ENCODE data around the gene SYT15.
"Not testable (repeated sequence)": the region's sequence is repeated elsewhere in the genome, so short reads cannot be mapped to it uniquely, and the experiment has no call there.

Gene SYT15

GRCh38 chr10:46557319-46558121 lies 21.4 kb upstream of the SYT15 start:
- DNase-seq, result peak; percentile 14

- DNase-seq, result no peak
These were observed 20.9 kb upstream of the SYT15 start for GRCh38 chr10:46558122-46558391.

GRCh38 chr10:46558392-46559185 lies 20.3 kb upstream of the SYT15 start:
- no peak for DNase-seq

GRCh38 chr10:46559231-46559671 lies 19.7 kb upstream of the SYT15 start:
- DNase-seq, result no peak

- no peak for DNase-seq
These were observed 18.5 kb upstream of the SYT15 start for GRCh38 chr10:46560381-46560780.

- no peak for DNase-seq
These were observed 18.0 kb upstream of the SYT15 start for GRCh38 chr10:46560952-46561351.

- peak; percentile 64 for DNase-seq
These were observed 13.2 kb upstream of the SYT15 start for GRCh38 chr10:46565591-46566332.

GRCh38 chr10:46567151-46567550 lies 11.8 kb upstream of the SYT15 start:
- not testable (repeated sequence) for DNase-seq

GRCh38 chr10:46570655-46571054 lies 8.3 kb upstream of the SYT15 start:
- not testable (repeated sequence) for DNase-seq

- not testable (repeated sequence) for DNase-seq
These were observed 6.2 kb upstream of the SYT15 start for GRCh38 chr10:46572765-46573164.

GRCh38 chr10:46573314-46573713 lies 5.6 kb upstream of the SYT15 start:
- not testable (repeated sequence) for DNase-seq

GRCh38 chr10:46573884-46574283 lies 5.0 kb upstream of the SYT15 start:
- DNase-seq, result not testable (repeated sequence)

GRCh38 chr10:46577624-46578473 lies 1.1 kb upstream of the SYT15 start:
- DNase-seq, result not testable (repeated sequence)

- not testable (repeated sequence) for DNase-seq
These were observed 450 bp downstream of the SYT15 start for GRCh38 chr10:46579378-46579777.

GRCh38 chr10:46581997-46582396 lies 3.1 kb downstream of the SYT15 start:
- DNase-seq, result not testable (repeated sequence)

- DNase-seq, result not testable (repeated sequence)
These were observed 3.6 kb downstream of the SYT15 start for GRCh38 chr10:46582568-46582967.

GRCh38 chr10:46584196-46584595 lies 5.3 kb downstream of the SYT15 start:
- not testable (repeated sequence) for DNase-seq

GRCh38 chr10:46585246-46585645 lies 6.3 kb downstream of the SYT15 start:
- DNase-seq, result not testable (repeated sequence)

- DNase-seq, result not testable (repeated sequence)
These were observed 8.6 kb downstream of the SYT15 start for GRCh38 chr10:46587546-46587945.

- DNase-seq, result not testable (repeated sequence)
These were observed 9.3 kb downstream of the SYT15 start for GRCh38 chr10:46588221-46588620.

GRCh38 chr10:46589589-46589988 lies 10.7 kb downstream of the SYT15 start:
- not testable (repeated sequence) for DNase-seq

- DNase-seq, result not testable (repeated sequence)
These were observed 12.1 kb downstream of the SYT15 start for GRCh38 chr10:46591053-46591452.

All from NCI-H82 (cell line).